HepG2 (cell line): ENCODE measurements around the gene NFKB2. TPM values are rescaled to one million over a fixed set of nuclear protein-coding genes. Genes with fewer than 3 reads are reported as not detected.

Source experiments
- ATF3 ChIP-seq: sonication (generic); formaldehyde crosslinking; IDR thresholded peaks from 2 replicates; pipeline ENCODE4 v1.4.0; 2020; ENCODE audit warnings: missing genetic modification reagents
- ATF6 ChIP-seq: sonication (generic); formaldehyde crosslinking; conservative IDR thresholded peaks from 2 replicates; pipeline ENCODE4 v1.4.0; 2020; ENCODE audit warnings: missing genetic modification reagents
- CREB1 ChIP-seq, 2 experiments: fragments of 450-650 bp in 1 of 2; IDR thresholded peaks; 2 replicates each; pipeline ENCODE4 v1.6.1; 2016 to 2017; ENCODE audit warnings: control low read depth in 1 of 2, mild to moderate bottlenecking in 1 of 2, missing compliant biosample characterization in 1 of 2, missing genetic modification characterization in 1 of 2
- FOXJ3 ChIP-seq: sonication (generic); formaldehyde crosslinking; IDR thresholded peaks from 2 replicates; pipeline ENCODE4 v1.4.0; 2020; ENCODE audit warnings: missing genetic modification reagents, mild to moderate bottlenecking, borderline replicate concordance
- GABPB1 ChIP-seq: IDR thresholded peaks from 2 replicates; pipeline ENCODE4 v1.6.1; 2016; ENCODE audit warnings: mild to moderate bottlenecking, missing genetic modification reagents, moderate library complexity, missing compliant biosample characterization
- GMEB1 ChIP-seq: sonication (generic); formaldehyde crosslinking; IDR thresholded peaks from 2 replicates; pipeline ENCODE4 v1.5.1; 2020; ENCODE audit warnings: missing genetic modification reagents, mild to moderate bottlenecking, borderline replicate concordance
- HDAC6 ChIP-seq: fragments of 200-600 bp; sonication (generic); IDR thresholded peaks from 2 replicates; pipeline ENCODE4 v1.7.0; 2017; ENCODE audit warnings: mild to moderate bottlenecking, antibody characterized with exemption, low read length, low read depth
- HINFP ChIP-seq: sonication (generic); formaldehyde crosslinking; IDR thresholded peaks from 2 replicates; pipeline ENCODE4 v1.4.0; 2020; ENCODE audit warnings: low read depth, mild to moderate bottlenecking, missing genetic modification reagents
- KDM4B ChIP-seq: sonication (generic); formaldehyde crosslinking; IDR thresholded peaks from 2 replicates; pipeline ENCODE4 v1.4.0; 2020; ENCODE audit warnings: missing genetic modification reagents
- MATR3 ChIP-seq: sonication (generic); formaldehyde crosslinking; IDR thresholded peaks from 2 replicates; pipeline ENCODE4 v1.4.0; 2020; ENCODE audit warnings: missing genetic modification reagents
- NBN ChIP-seq: fragments of 450-650 bp; conservative IDR thresholded peaks from 2 replicates; pipeline ENCODE4 v1.6.1; 2017
- TOE1 ChIP-seq: sonication (generic); formaldehyde crosslinking; IDR thresholded peaks from 2 replicates; pipeline ENCODE4 v1.4.0; 2020; ENCODE audit warnings: mild to moderate bottlenecking, missing genetic modification reagents
- TSC22D2 ChIP-seq: sonication (generic); formaldehyde crosslinking; IDR thresholded peaks from 2 replicates; pipeline ENCODE4 v1.5.1; 2020; ENCODE audit warnings: missing genetic modification reagents, mild to moderate bottlenecking, borderline replicate concordance
- WIZ ChIP-seq: sonication (generic); formaldehyde crosslinking; IDR thresholded peaks from 2 replicates; pipeline ENCODE4 v1.5.1; 2020; ENCODE audit warnings: mild to moderate bottlenecking, missing genetic modification reagents
- ZNF501 ChIP-seq: sonication (generic); formaldehyde crosslinking; IDR thresholded peaks from 2 replicates; pipeline ENCODE4 v1.5.1; 2020; ENCODE audit warnings: mild to moderate bottlenecking, moderate library complexity, missing genetic modification reagents
- ZNF652 ChIP-seq: IDR thresholded peaks from 2 replicates; pipeline ENCODE4 v1.6.1; 2016; ENCODE audit warnings: low read depth, borderline replicate concordance
- ZNF670 ChIP-seq: sonication (generic); formaldehyde crosslinking; IDR thresholded peaks from 2 replicates; pipeline ENCODE4 v1.8.0; 2022; ENCODE audit warnings: mild to moderate bottlenecking, missing genetic modification reagents, borderline replicate concordance
- ZNF781 ChIP-seq: sonication (generic); formaldehyde crosslinking; IDR thresholded peaks from 2 replicates; pipeline ENCODE4 v1.5.1; 2020; ENCODE audit warnings: borderline replicate concordance, mild to moderate bottlenecking, missing genetic modification reagents; ENCODE audit errors: not compliant biosample characterization
- ZNF878 ChIP-seq: sonication (generic); formaldehyde crosslinking; IDR thresholded peaks from 2 replicates; pipeline ENCODE4 v1.8.1; 2023; ENCODE audit warnings: mild to moderate bottlenecking, missing genetic modification reagents, moderate library complexity
- ZZZ3 ChIP-seq: sonication (generic); formaldehyde crosslinking; IDR thresholded peaks from 2 replicates; pipeline ENCODE4 v1.4.0; 2020; ENCODE audit warnings: missing genetic modification reagents, mild to moderate bottlenecking, borderline replicate concordance
- polyA plus RNA-seq, 8 experiments: library from polyadenylated mRNA; depleted of rRNA in 3 of 8; stranded (reverse) in 7 of 8; unstranded in 1 of 8; fragments of >200 nt; fragmentation: Illumina TruSeq in 4 of 8; extraction: Trizol in 4 of 8; gene quantifications; 2 replicates each; pipeline versions ENCODE4 v1.2.1 to v1.2.3, GENCODE V29; 2011 to 2016; ENCODE audit warnings: low read depth in 4 of 8, missing spikeins in 1 of 8, mixed read lengths in 1 of 8; ENCODE audit not compliant: insufficient read depth in 1 of 8
- total RNA-seq, 5 experiments: library from RNA; depleted of rRNA; stranded (reverse); fragments of >200 nt; fragmentation: Illumina TruSeq; extraction: Trizol; gene quantifications; 2 replicates each; pipeline ENCODE4 v1.2.3, GENCODE V29; 2016; ENCODE audit warnings: low read depth in 1 of 5

The NFKB2 gene
- total and polyA plus RNA-seq, 2 of the 13 experiments (the other 11 are each of a cell fraction or from before 2014, with no cell fraction given): 7.7 to 12.5 TPM

GRCh38 chr10:102420714-102421506 lies 25.4 kb downstream of the NFKB2 start, which contains the start of gene FBXL15 (continued):
- TF ChIP-seq GMEB1 (CRISPR knock-in tag) (peak; percentile 79), KDM4B (CRISPR knock-in tag) (peak; percentile 72), ZZZ3 (peak; percentile 21; the same call in 1 of the 2 replicates), FOXJ3 (peak; percentile 60), ZNF670 (CRISPR knock-in tag) (peak; percentile 65; the same call in 1 of the 2 replicates), GABPB1 (peak; percentile 95), HINFP (peak; percentile 61; the same call in 1 of the 2 replicates), HDAC6 (no peak), ATF6 (peak; percentile 44), TOE1 (CRISPR knock-in tag) (peak; percentile 55; the same call in 1 of the 2 replicates), MATR3 (CRISPR knock-in tag) (no peak), ATF3 (CRISPR knock-in tag) (no peak), TSC22D2 (CRISPR knock-in tag) (peak; percentile 86; the same call in 1 of the 2 replicates), ZNF652 (CRISPR knock-in tag) (no peak), ZNF501 (peak; percentile 58), WIZ (CRISPR knock-in tag) (peak; percentile 52; the same call in 1 of the 2 replicates), ZNF781 (CRISPR knock-in tag) (no peak), NBN (no peak), CREB1 (IDR thresholded peaks at IDR 0.05) (no peak), CREB1 (CRISPR knock-in tag; IDR thresholded peaks at IDR 0.05) (peak; percentile 83), ZNF878 (CRISPR knock-in tag) (no peak; the same call in 1 of the 2 replicates)
